GM13977 (cell line): ENCODE data around the gene MYO5B.
"Not testable (repeated sequence)": the region's sequence is repeated elsewhere in the genome, so short reads cannot be mapped to it uniquely, and the experiment has no call there.

Experiments
- DNase-seq: peaks from one replicate; pipeline ENCODE4 v3.0.0; 2012; ENCODE audit warnings: low spot score
- in situ Hi-C: fragments of 300-500 bp; cut with MboI; formaldehyde crosslinking; loops from one replicate; pipeline ENCODE4 v1.12.0; 2022; ENCODE audit warnings: low sequenced_read_pairs, low pct_unique_long_range_greater_than_20kb, mixed read lengths, inconsistent platforms; ENCODE audit not compliant: unreplicated experiment
- TF ChIP-seq, protein P1 (sequence below): IDR thresholded peaks from 2 replicates; pipeline ENCODE4 v1.5.1; 2012; ENCODE audit warnings: mild to moderate bottlenecking, control low read depth; ENCODE audit not compliant: insufficient read depth; ENCODE audit errors: extremely low read depth, missing control alignments

The MYO5B gene

DNA sequence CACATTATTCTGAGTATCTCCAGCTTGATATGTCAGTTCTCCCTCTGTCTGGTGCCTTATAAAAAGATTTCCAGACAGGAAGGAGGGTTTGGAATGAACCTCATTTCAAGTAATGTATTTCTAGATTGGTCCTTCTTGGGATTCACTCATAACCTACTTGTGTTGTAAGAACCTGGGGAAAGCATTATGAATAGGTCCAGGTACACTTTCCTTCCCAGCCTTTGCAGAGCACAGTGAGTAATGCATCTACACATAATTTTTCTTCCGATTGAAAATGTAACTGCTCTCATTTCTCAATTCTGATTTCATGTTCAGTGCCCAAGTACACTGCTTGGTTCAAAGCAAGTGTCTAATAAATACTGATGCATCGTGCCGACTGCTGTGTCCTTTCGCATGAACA, 356.6 kb downstream of the MYO5B start:
- in situ Hi-C loops, result no loop called here
- DNase-seq, result peak; percentile 1
- TF ChIP-seq, protein P1, sequence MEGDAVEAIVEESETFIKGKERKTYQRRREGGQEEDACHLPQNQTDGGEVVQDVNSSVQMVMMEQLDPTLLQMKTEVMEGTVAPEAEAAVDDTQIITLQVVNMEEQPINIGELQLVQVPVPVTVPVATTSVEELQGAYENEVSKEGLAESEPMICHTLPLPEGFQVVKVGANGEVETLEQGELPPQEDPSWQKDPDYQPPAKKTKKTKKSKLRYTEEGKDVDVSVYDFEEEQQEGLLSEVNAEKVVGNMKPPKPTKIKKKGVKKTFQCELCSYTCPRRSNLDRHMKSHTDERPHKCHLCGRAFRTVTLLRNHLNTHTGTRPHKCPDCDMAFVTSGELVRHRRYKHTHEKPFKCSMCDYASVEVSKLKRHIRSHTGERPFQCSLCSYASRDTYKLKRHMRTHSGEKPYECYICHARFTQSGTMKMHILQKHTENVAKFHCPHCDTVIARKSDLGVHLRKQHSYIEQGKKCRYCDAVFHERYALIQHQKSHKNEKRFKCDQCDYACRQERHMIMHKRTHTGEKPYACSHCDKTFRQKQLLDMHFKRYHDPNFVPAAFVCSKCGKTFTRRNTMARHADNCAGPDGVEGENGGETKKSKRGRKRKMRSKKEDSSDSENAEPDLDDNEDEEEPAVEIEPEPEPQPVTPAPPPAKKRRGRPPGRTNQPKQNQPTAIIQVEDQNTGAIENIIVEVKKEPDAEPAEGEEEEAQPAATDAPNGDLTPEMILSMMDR, result no peak

DNA sequence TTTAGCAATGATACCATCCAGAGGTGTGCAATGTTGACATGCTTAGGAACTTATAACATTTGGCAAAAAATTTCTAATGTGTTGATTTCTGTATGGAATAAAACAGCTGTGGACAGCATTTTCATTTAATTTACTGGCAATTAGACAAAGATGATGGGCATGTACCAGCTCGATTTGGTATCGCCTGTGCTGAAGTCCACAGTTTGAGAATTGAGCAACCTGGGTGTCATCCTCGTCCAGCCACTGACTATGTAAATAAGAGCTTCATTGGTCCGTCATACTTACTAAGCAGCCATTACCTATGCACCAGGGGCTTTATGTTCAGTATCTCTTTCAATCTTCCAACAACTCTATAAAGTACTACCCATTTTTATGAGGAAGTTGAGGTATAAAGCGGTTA, 357.1 kb downstream of the MYO5B start:
- TF ChIP-seq, protein P1, result no peak
- in situ Hi-C loops, result no loop called here
- DNase-seq, result no peak

DNA sequence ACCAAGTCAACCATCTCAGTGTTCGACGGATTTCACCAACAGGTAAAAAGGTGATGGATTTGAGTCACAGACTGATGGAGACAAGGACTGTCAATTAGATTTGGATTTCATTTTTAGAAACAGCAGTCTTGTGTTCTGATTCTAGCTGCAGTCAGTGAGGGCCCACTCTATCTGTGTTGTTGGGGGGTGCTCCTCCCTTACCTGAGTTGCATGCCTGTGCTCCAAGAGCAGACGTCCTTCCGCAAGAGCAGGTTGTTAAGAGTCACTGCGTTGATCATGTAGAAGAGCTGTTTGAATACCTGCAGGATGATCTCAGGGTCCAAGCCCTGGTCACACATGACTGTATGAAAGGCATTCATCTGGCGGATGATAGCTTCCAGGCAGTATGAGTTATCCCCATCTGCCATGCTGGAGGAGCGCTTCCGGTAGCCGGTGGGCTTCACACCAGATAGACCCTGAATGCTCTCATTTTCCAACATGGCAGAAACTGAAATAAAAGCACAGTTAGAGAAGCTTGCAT, 357.6 kb downstream of the MYO5B start:
- DNase-seq, result peak; percentile 1
- in situ Hi-C loops, result not testable (repeated sequence)

DNA sequence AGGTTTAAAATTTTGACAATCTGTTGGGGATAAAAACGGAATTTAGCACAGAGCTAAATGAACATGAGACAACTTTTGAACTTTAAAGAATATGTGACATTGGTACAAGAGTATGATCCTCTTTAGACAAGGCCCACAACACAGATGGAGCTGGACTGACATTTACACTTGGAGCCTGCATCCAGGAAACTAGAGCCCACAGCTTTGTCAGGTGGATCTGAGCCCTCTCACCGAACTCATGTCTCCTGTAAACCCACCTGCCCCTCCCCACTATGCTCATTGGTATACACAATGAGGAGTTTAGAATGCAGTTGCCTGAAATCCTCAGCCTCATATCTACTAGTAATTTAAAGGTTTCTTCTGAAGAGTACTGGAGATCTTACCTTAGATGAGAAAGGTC, 359.5 kb downstream of the MYO5B start:
- TF ChIP-seq, protein P1, result no peak
- in situ Hi-C loops, result no loop called here
- DNase-seq, result no peak

DNA sequence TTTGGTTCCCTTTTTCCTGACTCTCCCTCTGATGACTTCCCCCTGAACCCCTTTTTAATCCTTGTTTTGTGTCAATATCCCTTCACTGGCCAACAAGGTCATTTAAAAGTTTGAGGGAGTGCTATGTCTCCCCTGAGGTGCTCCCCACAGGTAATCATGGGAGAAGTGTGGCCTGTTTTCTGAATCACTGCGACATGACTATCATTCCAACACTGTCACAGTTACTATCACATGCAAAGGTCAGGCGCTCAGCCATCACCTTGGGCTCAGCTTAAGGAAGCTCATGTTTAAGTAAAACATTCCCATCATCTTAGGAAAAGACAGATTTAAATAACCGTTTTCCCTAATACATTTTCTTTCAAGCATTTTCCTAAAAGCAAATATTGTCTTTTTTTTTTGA, 360.7 kb downstream of the MYO5B start:
- DNase-seq, result no peak
- TF ChIP-seq, protein P1, result no peak
- in situ Hi-C loops, result no loop called here

DNA sequence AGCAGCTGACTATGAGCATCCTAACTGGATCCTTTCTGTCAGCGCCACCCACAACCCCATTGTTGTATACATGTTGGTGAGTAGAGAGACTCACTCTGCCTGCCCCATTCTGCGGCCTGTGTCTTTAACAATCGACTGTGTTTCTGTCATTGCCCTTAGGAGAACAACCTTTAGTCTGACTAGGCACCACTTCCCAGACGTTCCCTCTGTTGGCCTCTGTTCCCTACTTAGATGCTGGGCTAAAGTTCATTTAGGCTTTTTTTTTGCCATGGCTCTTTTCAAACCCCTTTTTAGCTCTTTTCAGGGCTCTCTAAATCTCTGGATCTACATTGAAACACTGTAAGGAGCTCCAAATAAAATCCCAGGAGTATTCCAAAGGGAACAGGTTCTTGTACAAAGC, 361.1 kb downstream of the MYO5B start:
- DNase-seq, result no peak
- in situ Hi-C loops, result no loop called here
- TF ChIP-seq, protein P1, result no peak

DNA sequence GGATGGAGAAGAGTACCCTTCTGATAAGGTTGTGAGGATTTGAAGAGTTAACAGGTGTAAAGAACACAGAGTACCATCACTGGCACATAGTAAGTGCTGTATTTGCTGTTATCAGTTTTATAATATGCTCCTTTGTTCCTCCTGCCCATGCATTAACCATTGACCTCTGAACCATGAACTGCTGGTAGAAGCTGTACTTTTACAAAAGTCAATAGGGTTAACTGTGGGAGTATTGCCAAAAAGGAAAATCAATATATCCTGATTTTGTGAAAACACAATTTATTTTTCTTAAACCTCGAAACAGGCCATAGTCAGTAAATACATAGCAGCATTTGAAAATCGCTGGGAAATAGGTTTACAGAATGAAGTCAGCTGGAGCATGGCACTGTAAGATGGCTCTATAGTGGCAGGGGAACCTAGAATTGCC, 362.7 kb downstream of the MYO5B start:
- TF ChIP-seq, protein P1, result no peak

More for the DNA sequence above, 362.7 kb downstream of the MYO5B start:
- in situ Hi-C loops, result no loop called here
- no peak for DNase-seq
